ENCODE measurements around the gene MVB12B.

- no peak for TF ChIP-seq CTCF (CRISPR knock-in tag; IDR thresholded peaks at IDR 0.05)
- TF ChIP-seq ZNF282 (IDR thresholded peaks at IDR 0.05; ENCODE audit: partially characterized antibody) = no peak
- no peak for TF ChIP-seq ZNF232 (CRISPR knock-in tag; IDR thresholded peaks at IDR 0.05; ENCODE audit: borderline replicate concordance)
- TF ChIP-seq ZNF710 (CRISPR knock-in tag; IDR thresholded peaks at IDR 0.05; ENCODE audit: borderline replicate concordance) = no peak
- no peak for TF ChIP-seq CHD2 (IDR thresholded peaks at IDR 0.05; ENCODE audit: low read depth, low read length)
- no peak for TF ChIP-seq NBN (conservative IDR thresholded peaks at IDR 0.05)
- TF ChIP-seq HMG20B (CRISPR knock-in tag; conservative IDR thresholded peaks at IDR 0.05) = no peak
- no peak for TF ChIP-seq TEAD2 (CRISPR knock-in tag; IDR thresholded peaks at IDR 0.05)
- no peak for TF ChIP-seq MXD1 (CRISPR knock-in tag; IDR thresholded peaks at IDR 0.05)
- TF ChIP-seq HNF4G (IDR thresholded peaks at IDR 0.05; ENCODE audit: borderline replicate concordance, low read depth, low read length) = no peak
- TF ChIP-seq HNF4G (CRISPR knock-in tag; IDR thresholded peaks at IDR 0.05; ENCODE audit: borderline replicate concordance, low read depth) = no peak
- no peak for TF ChIP-seq ZBTB7A (CRISPR knock-in tag; IDR thresholded peaks at IDR 0.05)
These were observed 116.0 kb downstream of the MVB12B start for GRCh38 chr9:126442636-126443035.
